RPMI7951 (cell line): ENCODE results near the gene ATP1A1. TPM values are rescaled to one million over a fixed set of nuclear protein-coding genes. Genes with fewer than 3 reads are reported as not detected.

ENCODE experiments used
- DNase-seq: peaks from one replicate; pipeline ENCODE4 v3.0.0-alpha.2; 2012; ENCODE audit warnings: low read depth
- total RNA-seq: library from RNA; depleted of rRNA; stranded (reverse); fragments of >200 nt; shearing (Covaris generic); gene quantifications from 2 replicates; pipeline ENCODE4 v1.2.3, GENCODE V29; 2014; rRNA removed

The ATP1A1 gene
- total RNA-seq, 1 experiment from 2014 or later, result 57.3 TPM

DNA sequence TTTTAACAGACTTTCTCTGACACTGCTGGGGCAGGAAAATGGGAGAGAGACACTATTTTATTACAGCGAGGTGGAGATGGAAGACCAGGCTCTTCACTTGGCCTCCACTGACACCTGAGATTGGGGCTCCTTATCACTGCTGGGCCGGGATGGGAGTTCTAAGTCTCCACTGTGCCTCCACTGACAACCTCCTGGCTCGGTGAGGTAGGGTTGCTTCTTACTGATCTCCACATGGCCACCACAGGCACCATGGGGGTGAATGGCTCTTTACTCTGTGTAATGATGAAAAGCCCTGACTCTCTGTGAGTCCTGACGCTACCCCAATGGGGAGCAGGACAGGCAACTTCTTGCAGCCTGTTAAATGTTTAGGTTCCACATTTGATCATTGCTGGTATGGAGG is 67.7 kb downstream of the ATP1A1 start:
- no peak for DNase-seq

DNA sequence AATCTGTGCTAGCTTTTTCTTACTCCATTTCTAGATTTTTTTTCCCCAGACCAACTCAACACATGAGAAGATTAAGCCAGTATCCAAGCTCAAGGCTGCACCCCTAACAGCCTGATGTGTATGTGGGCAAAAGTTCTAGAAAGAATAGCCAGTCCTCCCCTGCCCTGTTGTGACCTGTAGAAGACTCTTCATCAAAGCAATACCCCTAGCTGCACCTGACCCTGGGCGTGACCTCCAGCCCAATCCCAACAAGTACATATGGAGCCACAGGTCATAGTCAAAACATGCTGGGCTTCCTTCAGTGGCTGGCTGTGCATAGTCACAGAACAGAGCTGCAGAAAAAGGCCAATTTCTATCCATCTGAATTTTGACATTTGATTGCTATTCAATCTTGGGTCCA is 72.5 kb downstream of the ATP1A1 start:
- DNase-seq, result no peak

DNA sequence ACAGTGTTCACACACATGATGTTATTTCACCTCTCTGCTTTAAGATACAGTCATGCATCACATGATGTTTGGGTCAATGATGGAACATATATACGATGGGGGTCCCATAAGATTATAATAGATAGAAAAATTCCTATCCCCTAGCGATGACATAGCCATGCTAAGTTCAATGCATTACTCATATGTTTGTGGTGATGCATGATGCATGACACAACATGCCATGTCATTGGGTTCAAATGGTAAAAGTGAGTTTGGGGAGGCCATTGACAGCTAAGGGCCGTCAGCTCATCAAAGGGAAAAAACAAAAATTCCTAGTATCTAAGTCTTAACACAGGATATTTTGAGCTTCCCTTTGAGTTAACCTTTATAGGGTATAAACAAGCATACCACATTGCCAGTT is 73.6 kb downstream of the ATP1A1 start:
- DNase-seq, result no peak

DNA sequence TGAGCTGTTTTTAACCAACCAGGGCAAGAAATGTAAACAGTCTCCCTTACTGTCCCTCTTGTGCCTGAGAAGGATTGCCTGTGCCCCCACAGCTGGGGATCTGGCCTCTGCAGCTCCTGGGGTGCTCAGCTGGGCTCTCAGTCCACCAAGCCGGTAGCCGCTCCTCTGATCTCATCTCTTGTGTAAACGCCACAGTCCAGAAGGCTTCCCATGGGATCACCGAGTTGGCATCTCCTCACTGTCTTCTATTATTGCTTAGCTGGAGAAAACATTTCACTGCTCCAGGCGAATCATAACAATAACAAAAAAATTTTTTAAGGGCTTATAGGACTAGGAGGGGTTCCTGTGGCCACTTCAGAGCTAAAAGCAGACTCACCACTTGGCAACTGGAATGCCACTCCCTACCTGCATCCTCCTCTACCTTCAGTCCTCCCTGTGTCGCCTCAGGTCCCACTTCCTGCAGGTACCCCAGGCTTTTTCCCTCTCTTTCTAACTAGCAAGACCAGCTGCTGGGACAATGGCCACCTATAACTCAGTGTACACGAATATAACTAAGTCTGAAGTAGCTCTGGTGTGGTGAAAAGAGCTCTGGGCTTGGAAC is 75.8 kb downstream of the ATP1A1 start:
- no peak for DNase-seq

DNA sequence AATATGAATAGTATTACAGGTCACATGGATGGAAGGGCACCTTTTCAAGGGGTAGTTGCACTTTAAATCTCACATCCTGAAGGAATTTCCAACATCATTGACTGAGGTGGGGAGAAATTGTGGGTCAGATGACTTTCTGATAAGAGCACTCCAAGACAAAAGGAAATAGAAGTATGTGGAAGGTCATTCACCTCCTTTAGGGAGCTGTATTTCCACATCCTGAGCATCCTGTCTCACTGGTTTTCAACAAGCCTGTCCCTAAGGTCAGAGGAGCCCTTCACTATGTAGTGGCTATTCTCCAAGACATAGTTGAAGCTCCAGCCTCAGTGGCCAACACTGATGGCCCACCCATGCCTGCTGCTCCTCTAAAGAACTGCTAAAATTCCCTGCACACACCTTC is 76.5 kb downstream of the ATP1A1 start:
- DNase-seq, result no peak

DNA sequence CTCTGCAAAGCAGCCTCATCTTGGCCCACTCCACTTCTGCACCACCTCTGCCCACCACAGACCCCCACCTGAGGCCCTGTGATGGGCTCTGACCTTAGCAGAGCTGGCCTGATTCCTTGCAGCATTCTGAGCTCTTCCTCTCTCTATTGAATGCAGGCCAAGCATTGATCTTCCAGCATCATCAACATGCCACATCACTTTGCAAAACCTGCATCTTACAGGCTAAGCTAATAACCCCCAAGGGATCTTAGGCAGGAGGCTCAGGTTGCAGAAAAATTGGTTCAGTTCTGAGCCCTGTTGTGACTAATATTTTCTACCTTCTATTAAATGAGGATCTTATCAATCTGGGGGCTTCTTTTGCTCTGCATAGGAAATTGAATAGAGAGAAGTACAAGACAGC is 78.7 kb downstream of the ATP1A1 start:
- DNase-seq, result no peak

DNA sequence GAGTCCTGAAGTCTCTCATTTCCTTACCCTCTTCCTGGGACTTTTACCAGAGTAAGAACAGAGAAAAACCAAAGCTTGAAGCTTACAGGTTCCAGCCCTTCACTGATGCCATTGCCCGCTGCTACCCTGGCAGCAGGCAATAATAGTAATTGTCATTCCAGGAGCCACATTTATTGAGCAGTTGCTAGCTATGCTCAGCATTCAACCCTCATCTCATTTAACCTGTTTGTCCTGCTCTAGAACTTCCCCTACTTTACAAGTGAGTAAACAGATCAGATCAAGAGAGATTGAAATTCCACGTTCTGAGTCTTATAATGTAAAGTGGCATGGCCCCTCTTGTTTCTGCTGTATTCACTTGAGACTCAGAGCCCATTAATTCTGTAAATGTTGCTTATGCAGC is 80.4 kb downstream of the ATP1A1 start:
- DNase-seq, result no peak

DNA sequence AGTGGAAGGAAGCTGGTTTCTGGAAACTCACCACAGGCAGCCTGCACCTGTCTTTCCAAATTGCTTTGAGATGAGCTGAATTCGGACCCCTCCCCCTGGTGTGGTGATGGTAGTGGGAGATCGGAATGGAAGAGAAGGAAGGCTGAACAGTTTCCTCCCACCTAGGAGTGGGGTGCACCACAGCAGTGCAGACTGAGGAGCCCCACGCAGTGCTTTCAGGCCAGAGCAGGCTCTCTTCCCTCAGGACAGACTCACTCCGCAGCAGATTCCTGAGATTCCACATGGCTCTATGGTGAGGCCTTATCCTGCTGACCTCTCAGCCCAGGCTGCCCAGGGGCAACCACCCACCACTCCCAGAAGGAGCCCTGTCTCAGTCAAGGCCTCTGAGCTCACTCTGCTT is 80.9 kb downstream of the ATP1A1 start:
- DNase-seq, result no peak

Other genes with a start within 250 kb of the ATP1A1 start
- 91.5 and 111 TPM in 2 replicates for gene CD58, start 197.8 kb downstream of the ATP1A1 start, total RNA-seq